ENCODE data around the gene SLFN14.
"Not testable (repeated sequence)": the region's sequence is repeated elsewhere in the genome, so short reads cannot be mapped to it uniquely, and the experiment has no call there.

SLFN14 gene

GRCh38 chr17:35519906-35520442, 40.6 kb downstream of the SLFN14 start:
- no peak for DNase-seq

- DNase-seq, result no peak
These were observed 41.2 kb downstream of the SLFN14 start for GRCh38 chr17:35519439-35519838.

GRCh38 chr17:35518431-35518830, 42.2 kb downstream of the SLFN14 start:
- DNase-seq, result not testable (repeated sequence)

GRCh38 chr17:35515027-35515426, 45.6 kb downstream of the SLFN14 start:
- DNase-seq, result no peak

DNA sequence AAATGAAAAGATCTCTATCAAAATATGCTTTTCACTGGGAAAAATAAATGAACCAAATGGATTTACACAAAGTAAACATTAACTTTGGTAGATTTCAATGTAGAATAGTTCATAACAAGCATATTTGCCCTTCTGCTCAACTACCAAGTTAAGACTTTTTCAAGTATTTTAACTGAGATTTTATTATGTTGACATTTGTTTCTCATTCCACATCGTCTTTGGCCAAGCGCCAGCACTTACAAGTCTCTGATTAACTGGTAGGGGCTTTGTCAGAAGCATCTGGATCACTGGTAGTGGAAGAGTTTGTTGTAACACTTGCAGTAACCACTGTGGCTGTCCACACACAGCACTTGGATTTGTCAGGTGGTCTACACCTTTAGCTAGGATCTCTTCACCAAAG, 46.1 kb downstream of the SLFN14 start:
- DNase-seq, result no peak

Measured in activated naive CD4-positive, alpha-beta T cell treated with Interleukin-2 at 50 U/mL for 16 hours (primary cell).